H1 (cell line): ENCODE results near the gene CYGB. TPM values are rescaled to one million over a fixed set of nuclear protein-coding genes. Genes with fewer than 3 reads are reported as not detected.

Experiments
- CTCF ChIA-PET: fragments of 300-600 bp; sonication (Branson Sonifier 250); formaldehyde crosslinking; loops from one replicate; lab custom pipeline; 2021; ENCODE audit not compliant: partially characterized antibody; lab: Charles Lee
- POLR2A ChIA-PET: fragments of 300-600 bp; sonication (Branson Sonifier 250); formaldehyde crosslinking; loops from one replicate; lab custom pipeline; 2021; ENCODE audit warnings: inconsistent platforms; ENCODE audit not compliant: partially characterized antibody; lab: Charles Lee
- DNase-seq, 2 experiments: peaks; one replicate each; pipeline versions ENCODE4 v3.0.0 to v3.0.0-alpha.2; 2010 to 2022; ENCODE audit warnings: low spot score in 2 of 2, low read depth in 1 of 2, mixed read lengths in 1 of 2
- FAIRE-seq: peaks from 2 replicates; lab custom pipeline; 2011; peaks lifted over from hg19 to GRCh38; lab: Jason Lieb, UNC
- H2AFZ ChIP-seq: 2 replicates; pipeline ENCODE4 v1.8.1; 2012; ENCODE audit warnings: low read length, inconsistent platforms
- H2AK5ac ChIP-seq: 2 replicates; pipeline ENCODE4 v1.6.1; 2013; ENCODE audit warnings: low read depth, low read length
- H2BK120ac ChIP-seq: replicated peaks from 2 replicates; pipeline ENCODE3; 2013; ENCODE audit warnings: low read depth, low read length, inconsistent platforms
- H2BK12ac ChIP-seq: 2 replicates; pipeline ENCODE4 v1.6.1; 2013; ENCODE audit warnings: low read depth, low read length
- H2BK15ac ChIP-seq: 2 replicates; pipeline ENCODE4 v1.6.1; 2013; ENCODE audit warnings: low read length
- H2BK20ac ChIP-seq: 2 replicates; pipeline ENCODE4 v1.6.1; 2013; ENCODE audit warnings: low read length
- H2BK5ac ChIP-seq: 2 replicates; pipeline ENCODE4 v1.6.1; 2013; ENCODE audit warnings: low read depth, low read length
- H3K14ac ChIP-seq: 2 replicates; pipeline ENCODE4 v1.6.1; 2013; ENCODE audit warnings: inconsistent platforms; ENCODE audit not compliant: insufficient read length
- H3K18ac ChIP-seq: 2 replicates; pipeline ENCODE4 v1.6.1; 2013; ENCODE audit warnings: low read length; ENCODE audit errors: extremely low read depth
- H3K23ac ChIP-seq: 2 replicates; pipeline ENCODE4 v1.6.1; 2013; ENCODE audit warnings: inconsistent platforms; ENCODE audit not compliant: insufficient read length
- H3K23me2 ChIP-seq: 2 replicates; pipeline ENCODE4 v1.6.1; 2013; ENCODE audit warnings: low read depth, low read length
- H3K27ac ChIP-seq: 2 replicates; pipeline ENCODE4 v1.6.1; 2011; ENCODE audit warnings: low read depth, low read length, inconsistent platforms
- H3K27me3 ChIP-seq, 4 experiments: replicated peaks in 1 of 4; 1 replicate in 1 of 4; 2 replicates in 3 of 4; pipeline versions ENCODE4 v1.6.1 to v1.8.1; 2011 to 2013; ENCODE audit warnings: low read length in 3 of 4, mild to moderate bottlenecking in 3 of 4, inconsistent platforms in 2 of 4, mixed read lengths in 2 of 4, moderate library complexity in 1 of 4; ENCODE audit not compliant: control insufficient read depth in 3 of 4, insufficient read depth in 3 of 4; ENCODE audit errors: extremely low read depth in 1 of 4
- H3K36me3 ChIP-seq, 4 experiments: 2 replicates each; pipeline versions ENCODE4 v1.6.1 to v1.8.1; 2011 to 2013; ENCODE audit warnings: mild to moderate bottlenecking in 4 of 4, low read length in 3 of 4, moderate library complexity in 2 of 4, control low read depth in 1 of 4, inconsistent platforms in 1 of 4; ENCODE audit not compliant: insufficient read depth in 4 of 4, control insufficient read depth in 2 of 4
- H3K4ac ChIP-seq: replicated peaks from 2 replicates; pipeline ENCODE3; 2013; ENCODE audit warnings: low read length, low read depth, mixed read lengths, inconsistent platforms; ENCODE audit not compliant: insufficient read length
- H3K4me1 ChIP-seq, 4 experiments: replicated peaks in 1 of 4; 1 replicate in 1 of 4; 2 replicates in 3 of 4; pipeline versions ENCODE4 v1.6.1 to v1.8.1; 2011 to 2013; ENCODE audit warnings: low read length in 3 of 4, inconsistent platforms in 2 of 4, mixed read lengths in 1 of 4; ENCODE audit not compliant: insufficient read depth in 4 of 4, control insufficient read depth in 3 of 4
- H3K4me2 ChIP-seq, 2 experiments: 2 replicates each; pipeline versions ENCODE4 v1.6.1 to v1.8.1; 2011 to 2013; ENCODE audit warnings: low read depth in 2 of 2, low read length in 2 of 2, control low read depth in 1 of 2, inconsistent platforms in 1 of 2, mild to moderate bottlenecking in 1 of 2; ENCODE audit not compliant: insufficient read depth in 1 of 2
- H3K4me3 ChIP-seq, 4 experiments: fragments of 200-600, 300-600 bp in 1 of 4; sonication (generic), shearing (Covaris generic), sonication (Bioruptor Twin) in 1 of 4; 2 replicates each; pipeline versions ENCODE4 v1.5.1 to v1.8.1; 2011 to 2016; ENCODE audit warnings: low read length in 4 of 4, low read depth in 3 of 4, control low read depth in 2 of 4, inconsistent platforms in 2 of 4, mild to moderate bottlenecking in 2 of 4, mixed read lengths in 1 of 4, moderate library complexity in 1 of 4; ENCODE audit not compliant: insufficient read depth in 2 of 4; ENCODE audit errors: extremely low read depth in 1 of 4
- H3K56ac ChIP-seq: replicated peaks from 2 replicates; pipeline ENCODE3; 2013; ENCODE audit warnings: low read depth, mild to moderate bottlenecking, mixed read lengths, low read length, inconsistent platforms; ENCODE audit not compliant: insufficient read length
- H3K79me1 ChIP-seq: 2 replicates; pipeline ENCODE4 v1.6.1; 2013; ENCODE audit warnings: low read depth, low read length, control low read depth
- H3K79me2 ChIP-seq, 2 experiments: 2 replicates each; pipeline versions ENCODE4 v1.6.1 to v1.8.1; 2012 to 2013; ENCODE audit warnings: low read length in 2 of 2, mild to moderate bottlenecking in 2 of 2, inconsistent platforms in 1 of 2; ENCODE audit not compliant: insufficient read depth in 2 of 2, control insufficient read depth in 1 of 2
- H3K9ac ChIP-seq, 4 experiments: replicated peaks in 1 of 4; 1 replicate in 1 of 4; 2 replicates in 3 of 4; pipeline versions ENCODE4 v1.6.1 to v1.8.1; 2011 to 2013; ENCODE audit warnings: low read depth in 3 of 4, low read length in 3 of 4, control low read depth in 2 of 4, mild to moderate bottlenecking in 2 of 4, moderate library complexity in 2 of 4, inconsistent platforms in 1 of 4; ENCODE audit errors: extremely low read depth in 1 of 4
- H3K9me3 ChIP-seq, 2 experiments: 2 replicates each; pipeline versions ENCODE4 v1.6.1 to v1.8.1; 2012 to 2013; ENCODE audit warnings: mild to moderate bottlenecking in 2 of 2, moderate library complexity in 2 of 2, control low read depth in 1 of 2, inconsistent platforms in 1 of 2, low read depth in 1 of 2, low read length in 1 of 2, mixed read lengths in 1 of 2; ENCODE audit not compliant: insufficient read depth in 2 of 2
- H4K20me1 ChIP-seq, 2 experiments: replicated peaks in 1 of 2; 2 replicates each; pipeline versions ENCODE3 to v1.8.1; 2011 to 2013; ENCODE audit warnings: inconsistent platforms in 2 of 2, low read length in 2 of 2, mild to moderate bottlenecking in 1 of 2; ENCODE audit not compliant: insufficient read depth in 2 of 2, control insufficient read depth in 1 of 2
- H4K5ac ChIP-seq: 2 replicates; pipeline ENCODE4 v1.6.1; 2013; ENCODE audit warnings: low read length, low read depth, mixed read lengths, inconsistent platforms; ENCODE audit not compliant: insufficient read length
- H4K8ac ChIP-seq: 2 replicates; pipeline ENCODE4 v1.8.0; 2013; ENCODE audit warnings: mild to moderate bottlenecking, moderate library complexity, low read length, inconsistent platforms; ENCODE audit not compliant: insufficient read depth; ENCODE audit errors: extremely low read depth
- H4K91ac ChIP-seq: replicated peaks from 2 replicates; pipeline ENCODE3; 2013; ENCODE audit warnings: low read length, mixed read lengths, inconsistent platforms; ENCODE audit not compliant: insufficient read length
- POLR2AphosphoS5 ChIP-seq: IDR thresholded peaks from 2 replicates; pipeline ENCODE4 v1.6.1; 2011; ENCODE audit warnings: low read depth, low read length
- POU5F1 ChIP-seq: IDR thresholded peaks from 2 replicates; pipeline ENCODE4 v1.6.1; 2011; ENCODE audit warnings: low read depth, mild to moderate bottlenecking, low read length, moderate library complexity
- SAP30 ChIP-seq: fragments of 300-600 bp; sonication (generic); IDR thresholded peaks from 2 replicates; pipeline ENCODE4 v1.7.1; 2012; ENCODE audit warnings: low read length, moderate library complexity, mild to moderate bottlenecking, inconsistent platforms; ENCODE audit not compliant: insufficient read depth, insufficient replicate concordance
- TAF7 ChIP-seq: optimal IDR thresholded peaks from 2 replicates; pipeline ENCODE3; 2011; ENCODE audit warnings: low read depth, mild to moderate bottlenecking, inconsistent platforms, low read length, moderate library complexity, borderline replicate concordance
- WGBS, 2 experiments: shearing (Covaris generic) in 1 of 2; methylation state at CpG; one replicate each; pipeline versions ENCODE4 v1.1.6 to v1.1.7; 2013 to 2015; ENCODE audit warnings: low lambda C conversion rate in 2 of 2, mixed read lengths in 2 of 2, inconsistent platforms in 1 of 2, low coverage in 1 of 2, missing lambda C conversion rate in 1 of 2; ENCODE audit not compliant: insufficient replicate concordance in 2 of 2, insufficient coverage in 1 of 2, insufficient read length in 1 of 2; ENCODE audit errors: extremely low coverage in 1 of 2, missing lambda C conversion rate in 1 of 2; 5-methylcytosine and 5-hydroxymethylcytosine counted together
- polyA plus RNA-seq, 7 experiments: library from polyadenylated mRNA; depleted of rRNA in 3 of 7; stranded (reverse) in 5 of 7; unstranded in 2 of 7; fragments of >200 nt in 5 of 7; fragments of 200-250 nt in 2 of 7; gene quantifications; 1 replicate in 5 of 7; 2 replicates in 1 of 7; 4 replicates in 1 of 7; pipeline versions ENCODE4 v1.2.1 to v1.2.3, GENCODE V29; 2011 to 2013; ENCODE audit warnings: missing spikeins in 2 of 7, mixed read lengths in 2 of 7
- total RNA-seq: library from RNA; stranded (reverse); fragmentation: NEBNext Ultra II Directional; extraction: Animal tissue kit (Norgen Biotek cat#: 25700); gene quantifications from 2 replicates; pipeline ENCODE4 v1.2.1, GENCODE V29; 2021

CYGB gene
- total and polyA plus RNA-seq, 2 of the 8 experiments (the other 6 are each of a cell fraction or from before 2014, with no cell fraction given): 2.7 to 3.7 TPM

GRCh38 chr17:76560036-76560876, 22.7 kb upstream of the CYGB start:
- no peak overlapping the region for H2BK120ac ChIP-seq
- no peak overlapping the region for H2BK12ac ChIP-seq
- H3K36me3 ChIP-seq: peaks cover 20 to 57% (median 43%) of the 10 kb centered on the region in 4 experiments
- no peak overlapping the region for H3K18ac ChIP-seq
- H2BK5ac ChIP-seq: no peak overlapping the region
- H3K79me1 ChIP-seq: peaks cover 10% of the 10 kb centered on the region
- no peak overlapping the region for H2BK20ac ChIP-seq
- WGBS, 2 experiments: 90% methylated on average over 10 of the region's 10 CpGs; no CpG with 5 or more reads in 1 of the 2 experiments
- H3K14ac ChIP-seq: no peak overlapping the region
- no peak overlapping the region for H4K5ac ChIP-seq
- TF ChIP-seq SAP30 (no peak), TAF7 (no peak), POU5F1 (no peak), POLR2AphosphoS5 (peak; percentile 63; the same call in 1 of the 2 replicates)
- H3K27me3 ChIP-seq: no peaks in the 10 kb centered on the region
- no peak overlapping the region for H4K8ac ChIP-seq
- no peak overlapping the region for H2AK5ac ChIP-seq
- no peaks in the 10 kb centered on the region for H3K9me3 ChIP-seq
- no peak overlapping the region for H3K23ac ChIP-seq
- peaks cover 23 to 53% of the 10 kb centered on the region in 2 experiments for H3K79me2 ChIP-seq
- peak overlapping the region; percentile 41 to 76 for H3K4me2 ChIP-seq
- H4K91ac ChIP-seq: no peak overlapping the region
- peaks cover 2% of the 10 kb centered on the region; the same call in 1 of the 2 replicates for H3K23me2 ChIP-seq
- H3K4me1 ChIP-seq: peaks cover 2 to 10% (median 5%) of the 10 kb centered on the region in 4 experiments; a peak in 6 of 7 replicates
- H2BK15ac ChIP-seq: no peak overlapping the region
- POLR2A ChIA-PET: interaction anchor here (0.6 to 8.0 kb wide), 17 partner anchors 9 to 1479 kb away, joined by 3 to 133 read pairs (median 3); partner anchors contain the start of genes PRCD and RHBDF2
- no peak overlapping the region for H2AFZ ChIP-seq
- no peak overlapping the region for H3K4ac ChIP-seq
- no peak for FAIRE-seq
- H4K20me1 ChIP-seq: peaks cover 19 to 23% of the 10 kb centered on the region in 2 experiments
- CTCF ChIA-PET: interaction anchor here (0.7 to 5.3 kb wide), 9 partner anchors 9 to 158 kb away, joined by 3 to 48 read pairs (median 4); partner anchors contain the start of gene ST6GALNAC2
- H3K4me3 ChIP-seq: peak overlapping the region; percentile 7 to 95 (median 12); a peak in 4 of 8 replicates
- DNase-seq: no peak
- no peak overlapping the region for H3K56ac ChIP-seq
- H3K27ac ChIP-seq: no peak overlapping the region
- 0 out of 7 replicates have a peak overlapping the region, but pooled peaks of 1 of the 4 experiments have one; percentile 1 for H3K9ac ChIP-seq
